SU-DHL-6 (cell line): ENCODE results near the gene BET1L.
"Not testable (repeated sequence)": the region's sequence is repeated elsewhere in the genome, so short reads cannot be mapped to it uniquely, and the experiment has no call there.

Experiments used
- EZH2phosphoT487 ChIP-seq: fragments of 200-600 bp; sonication (generic), shearing (Covaris generic); conservative IDR thresholded peaks from 2 replicates; pipeline ENCODE4 v1.6.1; 2018; ENCODE audit warnings: mild to moderate bottlenecking, antibody characterized with exemption, low read length, moderate library complexity, mixed read lengths
- TF ChIP-seq, protein P1 (sequence below): fragments of 200-600 bp; sonication (generic); IDR thresholded peaks from one replicate; pipeline ENCODE4 v1.5.1; 2017; ENCODE audit warnings: antibody characterized with exemption, mild to moderate bottlenecking, low read length, moderate library complexity; ENCODE audit not compliant: insufficient read depth, poor library complexity, severe bottlenecking

DNA sequence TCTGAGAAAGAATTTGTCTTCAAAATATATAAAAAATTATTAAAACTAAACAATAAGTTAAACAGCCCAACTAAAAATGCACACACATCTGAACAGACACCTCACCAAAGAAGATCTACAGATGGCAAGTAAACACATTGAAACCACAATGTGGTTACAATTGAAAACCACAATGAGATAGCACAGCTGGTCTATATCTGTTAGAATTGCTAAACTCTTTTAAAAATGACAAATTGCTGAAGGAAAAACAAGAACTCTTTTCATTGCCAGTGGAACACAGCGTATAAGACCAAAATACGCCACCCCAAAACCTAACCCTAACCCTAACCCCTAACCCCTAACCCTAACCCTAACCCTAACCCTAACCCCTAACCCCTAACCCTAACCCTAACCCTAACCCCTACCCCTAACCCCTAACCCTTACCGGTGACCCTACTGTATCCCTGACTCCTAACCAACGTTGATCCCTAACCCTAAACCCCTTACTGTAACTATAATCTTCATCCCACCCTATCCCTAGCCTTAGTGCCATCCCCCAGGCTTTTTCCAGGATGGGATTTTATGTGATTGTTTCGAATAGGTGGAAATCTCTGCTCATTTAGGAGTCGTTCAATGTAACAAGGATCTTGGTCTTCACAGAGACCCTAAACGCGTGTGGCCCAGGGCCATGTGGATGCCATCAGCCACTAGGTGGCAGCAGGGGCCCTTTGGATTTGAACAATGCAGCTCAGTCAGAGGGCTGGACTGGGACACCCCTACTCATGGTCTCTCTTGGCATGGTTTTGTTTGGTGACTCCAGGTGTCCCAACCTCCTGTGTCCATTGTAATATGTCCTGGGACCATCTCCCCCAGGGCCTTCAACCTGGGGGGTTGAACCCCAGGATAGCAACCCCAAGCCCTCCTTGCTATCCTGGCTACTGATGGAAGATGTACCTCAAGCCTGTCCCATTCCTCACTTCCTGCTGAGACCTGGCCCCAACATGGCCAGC, 15.4 kb downstream of the BET1L start:
- TF ChIP-seq, protein P1, sequence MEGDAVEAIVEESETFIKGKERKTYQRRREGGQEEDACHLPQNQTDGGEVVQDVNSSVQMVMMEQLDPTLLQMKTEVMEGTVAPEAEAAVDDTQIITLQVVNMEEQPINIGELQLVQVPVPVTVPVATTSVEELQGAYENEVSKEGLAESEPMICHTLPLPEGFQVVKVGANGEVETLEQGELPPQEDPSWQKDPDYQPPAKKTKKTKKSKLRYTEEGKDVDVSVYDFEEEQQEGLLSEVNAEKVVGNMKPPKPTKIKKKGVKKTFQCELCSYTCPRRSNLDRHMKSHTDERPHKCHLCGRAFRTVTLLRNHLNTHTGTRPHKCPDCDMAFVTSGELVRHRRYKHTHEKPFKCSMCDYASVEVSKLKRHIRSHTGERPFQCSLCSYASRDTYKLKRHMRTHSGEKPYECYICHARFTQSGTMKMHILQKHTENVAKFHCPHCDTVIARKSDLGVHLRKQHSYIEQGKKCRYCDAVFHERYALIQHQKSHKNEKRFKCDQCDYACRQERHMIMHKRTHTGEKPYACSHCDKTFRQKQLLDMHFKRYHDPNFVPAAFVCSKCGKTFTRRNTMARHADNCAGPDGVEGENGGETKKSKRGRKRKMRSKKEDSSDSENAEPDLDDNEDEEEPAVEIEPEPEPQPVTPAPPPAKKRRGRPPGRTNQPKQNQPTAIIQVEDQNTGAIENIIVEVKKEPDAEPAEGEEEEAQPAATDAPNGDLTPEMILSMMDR, result not testable (repeated sequence)
- TF ChIP-seq EZH2phosphoT487, result not testable (repeated sequence)
